ENCODE results near the gene ELMO3. TPM values are rescaled to one million over a fixed set of nuclear protein-coding genes. Genes with fewer than 3 reads are reported as not detected.

Gene ELMO3
- total RNA-seq, 1 donor from 2014 or later, result 4.5 TPM

DNA sequence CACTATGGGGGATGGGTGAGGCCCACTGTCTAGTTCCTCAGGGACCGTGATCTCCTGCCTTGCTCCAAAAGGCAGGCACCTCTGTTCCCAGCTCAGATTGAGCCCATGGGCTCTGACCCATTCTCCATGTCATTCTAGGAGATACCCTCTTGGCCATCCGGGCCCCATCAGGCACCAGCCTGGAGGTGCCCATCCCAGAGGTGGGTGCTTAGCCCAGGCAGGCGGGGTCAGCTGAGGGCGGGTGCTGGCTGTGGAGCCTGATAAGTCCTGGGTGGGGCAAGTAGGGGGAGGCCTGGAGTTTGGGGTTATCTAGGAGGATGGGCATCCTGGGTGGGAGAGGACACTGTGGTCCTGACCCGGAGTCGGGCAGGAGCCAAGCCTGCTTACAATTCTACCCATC is 4.7 kb upstream of the ELMO3 start:
- Mint-ChIP-seq H3K9me3 (no peaks in the 10 kb centered on the region), H3K27ac (ENCODE audit: unreplicated experiment) (no peak overlapping the region)
- DNase-seq (ENCODE audit: low read depth, low spot score), result no peak

DNA sequence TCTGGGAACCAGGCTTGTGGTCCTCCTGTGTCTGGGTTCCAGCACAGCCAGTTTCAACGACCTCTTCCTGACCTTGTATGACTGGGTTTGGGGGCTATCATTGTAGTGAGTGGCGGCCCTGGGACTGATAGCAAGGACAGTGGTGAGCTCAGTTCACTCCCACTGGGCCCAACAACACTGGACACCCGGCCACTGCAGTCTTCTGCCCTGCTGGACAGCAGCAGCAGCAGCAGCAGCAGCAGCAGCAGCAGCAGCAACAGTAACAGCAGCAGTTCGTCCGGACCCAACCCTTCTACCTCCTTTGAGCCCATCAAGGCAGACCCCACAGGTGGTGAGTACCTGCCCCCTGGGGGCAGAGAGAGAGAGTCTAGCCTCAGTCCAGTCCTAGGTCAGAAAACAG is 3.3 kb upstream of the ELMO3 start:
- peaks cover 31% of the 10 kb centered on the region for H3K4me1 Mint-ChIP-seq
- TF ChIP-seq, protein P1, sequence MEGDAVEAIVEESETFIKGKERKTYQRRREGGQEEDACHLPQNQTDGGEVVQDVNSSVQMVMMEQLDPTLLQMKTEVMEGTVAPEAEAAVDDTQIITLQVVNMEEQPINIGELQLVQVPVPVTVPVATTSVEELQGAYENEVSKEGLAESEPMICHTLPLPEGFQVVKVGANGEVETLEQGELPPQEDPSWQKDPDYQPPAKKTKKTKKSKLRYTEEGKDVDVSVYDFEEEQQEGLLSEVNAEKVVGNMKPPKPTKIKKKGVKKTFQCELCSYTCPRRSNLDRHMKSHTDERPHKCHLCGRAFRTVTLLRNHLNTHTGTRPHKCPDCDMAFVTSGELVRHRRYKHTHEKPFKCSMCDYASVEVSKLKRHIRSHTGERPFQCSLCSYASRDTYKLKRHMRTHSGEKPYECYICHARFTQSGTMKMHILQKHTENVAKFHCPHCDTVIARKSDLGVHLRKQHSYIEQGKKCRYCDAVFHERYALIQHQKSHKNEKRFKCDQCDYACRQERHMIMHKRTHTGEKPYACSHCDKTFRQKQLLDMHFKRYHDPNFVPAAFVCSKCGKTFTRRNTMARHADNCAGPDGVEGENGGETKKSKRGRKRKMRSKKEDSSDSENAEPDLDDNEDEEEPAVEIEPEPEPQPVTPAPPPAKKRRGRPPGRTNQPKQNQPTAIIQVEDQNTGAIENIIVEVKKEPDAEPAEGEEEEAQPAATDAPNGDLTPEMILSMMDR (conservative IDR thresholded peaks at IDR 0.05), result no peak
- no peaks in the 10 kb centered on the region for H3K27me3 Mint-ChIP-seq (ENCODE audit: low read depth)
- H3K36me3 Mint-ChIP-seq (ENCODE audit: low read depth), result peaks cover 9% of the 10 kb centered on the region
- H3K27ac Mint-ChIP-seq (ENCODE audit: unreplicated experiment), result no peak overlapping the region
- DNase-seq (ENCODE audit: low read depth, low spot score), result no peak
- H3K9me3 Mint-ChIP-seq, result no peaks in the 10 kb centered on the region
- peak overlapping the region; percentile 80 for H3K4me3 Mint-ChIP-seq

More for the DNA sequence above, 4.7 kb upstream of the ELMO3 start:
- TF ChIP-seq, protein P1 (conservative IDR thresholded peaks at IDR 0.05), result no peak
- H3K4me3 Mint-ChIP-seq, result peak overlapping the region; percentile 93
- H3K27me3 Mint-ChIP-seq (ENCODE audit: low read depth), result no peaks in the 10 kb centered on the region
- peaks cover 31% of the 10 kb centered on the region for H3K4me1 Mint-ChIP-seq
- peaks cover 9% of the 10 kb centered on the region for H3K36me3 Mint-ChIP-seq (ENCODE audit: low read depth)

DNA sequence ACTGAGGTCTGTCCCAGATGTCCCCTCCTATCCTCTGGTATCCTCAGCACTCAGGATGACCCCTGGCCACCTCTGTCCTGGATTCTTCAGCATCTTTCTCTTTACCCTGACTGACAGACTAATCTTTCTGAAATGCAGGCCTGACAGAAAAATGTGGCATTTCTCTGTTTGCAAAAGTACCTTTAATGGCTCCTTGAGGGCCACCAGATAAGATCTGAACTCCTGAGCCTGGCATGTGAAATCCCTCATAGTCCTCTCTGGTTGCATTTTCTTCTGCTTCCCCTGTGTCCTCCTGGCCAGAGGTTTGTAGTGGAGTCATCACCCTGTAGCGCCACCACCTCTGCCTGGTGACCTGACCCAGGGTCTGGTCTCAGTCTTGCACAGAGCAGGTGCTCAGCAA is 2.0 kb upstream of the ELMO3 start:
- Mint-ChIP-seq H3K27me3 (ENCODE audit: low read depth) (no peaks in the 10 kb centered on the region), H3K4me3 (peak overlapping the region; percentile 80), H3K36me3 (ENCODE audit: low read depth) (peaks cover 9% of the 10 kb centered on the region), H3K9me3 (no peaks in the 10 kb centered on the region), H3K4me1 (peaks cover 25% of the 10 kb centered on the region), H3K27ac (ENCODE audit: unreplicated experiment) (peak overlapping the region; percentile 24)
- TF ChIP-seq, protein P1 (conservative IDR thresholded peaks at IDR 0.05), result no peak
- no peak for DNase-seq (ENCODE audit: low read depth, low spot score)

DNA sequence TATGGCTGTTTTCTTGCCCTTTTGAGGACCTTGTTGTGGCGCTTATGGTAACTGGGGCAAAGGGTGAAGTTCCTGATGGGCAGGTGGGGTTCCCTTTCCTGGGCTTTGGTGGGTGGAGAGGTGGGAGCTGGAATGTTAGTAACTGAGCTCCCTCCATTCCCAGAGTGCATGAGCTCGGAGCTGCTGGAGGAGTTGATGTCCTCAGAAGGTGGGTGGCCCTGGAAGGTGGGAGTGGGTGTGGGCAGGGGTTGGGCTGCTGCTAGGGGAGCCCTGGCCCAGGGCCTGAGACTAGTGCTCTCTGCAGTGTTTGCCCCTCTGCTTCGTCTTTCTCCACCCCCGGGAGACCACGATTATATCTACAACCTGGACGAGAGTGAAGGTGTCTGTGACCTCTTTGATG is 1.2 kb upstream of the ELMO3 start:
- H3K4me1 Mint-ChIP-seq, result peaks cover 20% of the 10 kb centered on the region
- H3K4me3 Mint-ChIP-seq, result peak overlapping the region; percentile 65
- H3K9me3 Mint-ChIP-seq, result no peaks in the 10 kb centered on the region
- no peak overlapping the region for H3K27ac Mint-ChIP-seq (ENCODE audit: unreplicated experiment)
- TF ChIP-seq, protein P1 (conservative IDR thresholded peaks at IDR 0.05), result no peak
- H3K27me3 Mint-ChIP-seq (ENCODE audit: low read depth), result no peaks in the 10 kb centered on the region
- no peak for DNase-seq (ENCODE audit: low read depth, low spot score)
- H3K36me3 Mint-ChIP-seq (ENCODE audit: low read depth), result peaks cover 9% of the 10 kb centered on the region

DNA sequence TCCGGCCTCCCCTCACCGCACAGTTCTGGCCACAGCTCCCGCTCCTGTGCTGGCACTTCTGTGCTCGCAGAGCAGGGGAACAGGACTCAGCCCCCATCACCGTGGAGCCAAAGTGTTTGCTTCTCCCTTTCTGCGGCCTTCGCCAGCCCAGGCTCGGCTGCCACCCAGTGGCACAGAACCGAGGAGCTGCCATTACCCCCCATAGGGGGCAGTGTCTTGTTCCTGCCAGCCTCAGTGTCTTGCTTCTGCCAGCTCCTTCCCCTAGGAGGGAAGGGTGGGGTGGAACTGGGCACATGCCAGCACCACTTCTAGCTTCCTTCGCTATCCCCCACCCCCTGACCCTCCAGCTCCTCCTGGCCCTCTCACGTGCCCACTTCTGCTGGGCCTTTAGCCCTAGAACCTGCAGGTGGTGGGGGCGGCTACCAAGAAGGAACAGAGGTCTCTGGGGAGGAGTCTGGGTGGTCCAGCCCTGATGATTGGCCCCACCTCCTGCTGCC is 645 bp upstream of the ELMO3 start:
- H3K4me3 Mint-ChIP-seq, result peak overlapping the region; percentile 65
- no peaks in the 10 kb centered on the region for H3K27me3 Mint-ChIP-seq (ENCODE audit: low read depth)
- DNase-seq (ENCODE audit: low read depth, low spot score), result no peak

More for the DNA sequence above, 645 bp upstream of the ELMO3 start:
- H3K4me1 Mint-ChIP-seq, result peaks cover 17% of the 10 kb centered on the region
- H3K27ac Mint-ChIP-seq (ENCODE audit: unreplicated experiment), result no peak overlapping the region
- peaks cover 9% of the 10 kb centered on the region for H3K36me3 Mint-ChIP-seq (ENCODE audit: low read depth)
- TF ChIP-seq, protein P1 (conservative IDR thresholded peaks at IDR 0.05), result peak; percentile 46
- no peaks in the 10 kb centered on the region for H3K9me3 Mint-ChIP-seq
